GM10248 (cell line): ENCODE measurements around the gene HSD17B11.

Experiments used
- CTCF ChIA-PET: fragments of 300-600 bp; sonication (Branson Sonifier 250); formaldehyde crosslinking; extraction: SDS; loops from one replicate; lab custom pipeline; 2021; ENCODE audit warnings: antibody characterized with exemption; lab: Yijun Ruan, JAX
- POLR2A ChIA-PET: fragments of 350-650 bp; sonication (Branson Sonifier 250); formaldehyde crosslinking; extraction: SDS; loops from one replicate; lab custom pipeline; 2020; ENCODE audit warnings: antibody characterized with exemption; lab: Yijun Ruan, JAX
- DNase-seq: peaks from one replicate; pipeline ENCODE4 v3.0.0; 2012; ENCODE audit errors: extremely low spot score
- CTCF ChIP-seq: IDR thresholded peaks from 2 replicates; pipeline ENCODE4 v1.5.1; 2012; ENCODE audit warnings: mild to moderate bottlenecking, low read depth; ENCODE audit errors: extremely low read depth, missing control alignments, control extremely low read depth

Gene HSD17B11

GRCh38 chr4:87390891-87391575, at the start of gene HSD17B11:
Gene HSD17B11 (minus strand): TSS chr4:87391188. CDS start chr4:87391070, 118 bp downstream.
- ChIA-PET CTCF (interaction anchor here (0.6 to 5.0 kb wide), 13 partner anchors 9 to 798 kb away, joined by 3 to 43 read pairs (median 4); no protein-coding TSS in a partner anchor), POLR2A (interaction anchor here (0.6 to 1.0 kb wide), 4 partner anchors 9 to 234 kb away, joined by 3 to 5 read pairs (median 4); partner anchors contain the start of gene NUDT9)
- TF ChIP-seq CTCF, result no peak
- peak; percentile 94 for DNase-seq

GRCh38 chr4:87433342-87433741, 42.4 kb upstream of the HSD17B11 start:
- CTCF ChIA-PET, result no interaction called here
- POLR2A ChIA-PET, result no interaction called here
- DNase-seq, result no peak
- no peak for TF ChIP-seq CTCF

- DNase-seq, result no peak
- POLR2A ChIA-PET, result no interaction called here
- no peak for TF ChIP-seq CTCF
- CTCF ChIA-PET, result no interaction called here
Observed at GRCh38 chr4:87430038-87430437, 39.0 kb upstream of the HSD17B11 start.

GRCh38 chr4:87428979-87429378, 38.0 kb upstream of the HSD17B11 start:
- POLR2A ChIA-PET, result no interaction called here
- no peak for DNase-seq
- CTCF ChIA-PET, result no interaction called here
- TF ChIP-seq CTCF, result no peak

- POLR2A ChIA-PET, result no interaction called here
- no peak for TF ChIP-seq CTCF
- CTCF ChIA-PET, result interaction anchor here (1.0 kb wide), 1 partner anchor 29 kb away, joined by 3 read pairs; no protein-coding TSS in a partner anchor
- no peak for DNase-seq
Observed at GRCh38 chr4:87427518-87427868, 36.5 kb upstream of the HSD17B11 start.

GRCh38 chr4:87426865-87427517, 36.0 kb upstream of the HSD17B11 start:
- DNase-seq, result no peak
- TF ChIP-seq CTCF, result no peak
- POLR2A ChIA-PET, result no interaction called here
- CTCF ChIA-PET, result no interaction called here
